HepG2 (cell line): ENCODE data around the gene SEMA4B. TPM values are rescaled to one million over a fixed set of nuclear protein-coding genes. Genes with fewer than 3 reads are reported as not detected.

ENCODE experiments used
- ATAC-seq: fragments of 200-7000 bp; cut with Tn5 transposase; 3 replicates; pipeline ENCODE4 v1.9.1; 2020; ENCODE audit warnings: mild to moderate bottlenecking, moderate library complexity
- BruUV-seq: library from RNA; stranded (reverse); fragments of 400-500 nt; replicated peaks from 2 replicates; lab custom pipeline; 2021; lab: Mats Ljungman, UMichigan
- CTCF ChIA-PET: fragments of 300-600 bp; formaldehyde crosslinking; extraction: SDS; loops from one replicate; lab custom pipeline; 2021; ENCODE audit warnings: low total read pairs, inconsistent platforms, low intra/inter-chr PET ratio; lab: Yijun Ruan, JAX
- POLR2A ChIA-PET: fragments of 350-600 bp; sonication (Branson Sonifier 250); formaldehyde crosslinking; loops from one replicate; lab custom pipeline; 2020; ENCODE audit warnings: antibody characterized with exemption, inconsistent platforms; lab: Yijun Ruan, JAX
- DNase-seq: peaks from one replicate; pipeline ENCODE4 v3.0.0-alpha.2; 2015; ENCODE audit warnings: low spot score
- FAIRE-seq: peaks from 3 replicates; lab custom pipeline; 2011; peaks lifted over from hg19 to GRCh38; lab: Jason Lieb, UNC
- H2AFZ ChIP-seq: one replicate; pipeline ENCODE4 v1.6.1; 2011; ENCODE audit warnings: low read length, inconsistent platforms
- H3K27ac ChIP-seq: fragments of 300-600 bp; 3 replicates; pipeline ENCODE4 v1.8.0; 2011; ENCODE audit warnings: mixed run types, mild to moderate bottlenecking, mixed read lengths, low read length, inconsistent platforms; ENCODE audit not compliant: insufficient read depth; ENCODE audit errors: extremely low read length
- H3K27me3 ChIP-seq, 2 experiments: fragments of 200-600 bp in 1 of 2; 2 replicates in 1 of 2; 3 replicates in 1 of 2; pipeline versions ENCODE4 v1.6.0 to v1.8.0; 2011; ENCODE audit warnings: low read length in 2 of 2, mild to moderate bottlenecking in 2 of 2, moderate library complexity in 2 of 2, inconsistent platforms in 1 of 2; ENCODE audit not compliant: insufficient read depth in 2 of 2, control insufficient read depth in 1 of 2
- H3K36me3 ChIP-seq, 2 experiments: fragments of 200-600 bp in 1 of 2; replicated peaks in 1 of 2; 2 replicates in 1 of 2; 3 replicates in 1 of 2; pipeline versions ENCODE4 v1.5.1 to v1.8.0; 2011; ENCODE audit warnings: low read length in 2 of 2, inconsistent platforms in 1 of 2; ENCODE audit not compliant: insufficient read depth in 2 of 2, control insufficient read depth in 1 of 2
- H3K4me1 ChIP-seq: 2 replicates; pipeline ENCODE4 v1.5.1; 2012; ENCODE audit warnings: low read length, inconsistent platforms; ENCODE audit not compliant: insufficient read depth
- H3K4me2 ChIP-seq: 2 replicates; pipeline ENCODE4 v1.6.0; 2011; ENCODE audit warnings: low read depth, low read length, inconsistent platforms
- H3K4me3 ChIP-seq, 3 experiments: fragments of 200-600 bp in 1 of 3; sonication (generic), shearing (Covaris generic) in 1 of 3; replicated peaks in 1 of 3; 2 replicates each; pipeline ENCODE4 v1.5.1; 2011 to 2016; ENCODE audit warnings: low read length in 3 of 3, inconsistent platforms in 2 of 3, low read depth in 2 of 3, mild to moderate bottlenecking in 2 of 3, control low read depth in 1 of 3, mixed read lengths in 1 of 3; ENCODE audit not compliant: insufficient read depth in 1 of 3
- H3K79me2 ChIP-seq: one replicate; pipeline ENCODE4 v1.6.1; 2011; ENCODE audit warnings: low read length, inconsistent platforms; ENCODE audit not compliant: insufficient read depth
- H3K9ac ChIP-seq: 2 replicates; pipeline ENCODE4 v1.6.0; 2011; ENCODE audit warnings: mild to moderate bottlenecking, low read depth, low read length, inconsistent platforms; ENCODE audit not compliant: insufficient read depth
- H3K9me3 ChIP-seq: 2 replicates; pipeline ENCODE4 v1.5.1; 2012; ENCODE audit warnings: mild to moderate bottlenecking, low read length
- H4K20me1 ChIP-seq: 2 replicates; pipeline ENCODE4 v1.6.0; 2011; ENCODE audit warnings: inconsistent platforms, mild to moderate bottlenecking, low read length, moderate library complexity; ENCODE audit not compliant: insufficient read depth
- ARNTL ChIP-seq: sonication (generic); formaldehyde crosslinking; IDR thresholded peaks from 2 replicates; pipeline ENCODE4 v1.4.0; 2020; ENCODE audit warnings: mild to moderate bottlenecking, missing genetic modification reagents
- JUND ChIP-seq: sonication (generic); formaldehyde crosslinking; IDR thresholded peaks from 2 replicates; pipeline ENCODE4 v1.8.0; 2022; ENCODE audit warnings: mild to moderate bottlenecking, missing genetic modification reagents
- NFKBIZ ChIP-seq: IDR thresholded peaks from 2 replicates; pipeline ENCODE4 v1.6.1; 2018; ENCODE audit warnings: missing genetic modification reagents, missing compliant biosample characterization
- NFRKB ChIP-seq: fragments of 450-650 bp; IDR thresholded peaks from 2 replicates; pipeline ENCODE4 v1.6.1; 2017
- NR3C1 ChIP-seq: sonication (generic); formaldehyde crosslinking; IDR thresholded peaks from 2 replicates; pipeline ENCODE4 v1.4.0; 2020; ENCODE audit warnings: missing genetic modification reagents
- RAD51 ChIP-seq: fragments of 450-650 bp; IDR thresholded peaks from 2 replicates; pipeline ENCODE4 v1.6.1; 2016; ENCODE audit warnings: borderline replicate concordance
- RARG ChIP-seq: sonication (generic); formaldehyde crosslinking; IDR thresholded peaks from 2 replicates; pipeline ENCODE4 v1.4.0; 2020; ENCODE audit warnings: low read depth, mild to moderate bottlenecking, missing genetic modification reagents
- THYN1 ChIP-seq: sonication (generic); formaldehyde crosslinking; IDR thresholded peaks from 2 replicates; pipeline ENCODE4 v1.8.1; 2023; ENCODE audit warnings: low read depth, mild to moderate bottlenecking, moderate library complexity, missing genetic modification reagents, borderline replicate concordance
- ZNF224 ChIP-seq: sonication (generic); formaldehyde crosslinking; IDR thresholded peaks from 2 replicates; pipeline ENCODE4 v1.5.0; 2020; ENCODE audit warnings: mild to moderate bottlenecking, missing genetic modification reagents
- ZNF503 ChIP-seq: sonication (generic); formaldehyde crosslinking; IDR thresholded peaks from 2 replicates; pipeline ENCODE4 v1.4.0; 2020; ENCODE audit warnings: missing genetic modification reagents
- ZNF644 ChIP-seq: IDR thresholded peaks from 2 replicates; pipeline ENCODE4 v1.6.1; 2016; ENCODE audit warnings: low read depth
- ZNF713 ChIP-seq: sonication (generic); formaldehyde crosslinking; IDR thresholded peaks from 2 replicates; pipeline ENCODE4 v1.4.0; 2020; ENCODE audit warnings: mild to moderate bottlenecking, missing genetic modification reagents
- ZNF777 ChIP-seq: sonication (generic); formaldehyde crosslinking; IDR thresholded peaks from 2 replicates; pipeline ENCODE4 v1.4.0; 2020; ENCODE audit warnings: missing genetic modification reagents
- ZNF790 ChIP-seq: sonication (generic); formaldehyde crosslinking; IDR thresholded peaks from 2 replicates; pipeline ENCODE4 v1.8.0; 2022; ENCODE audit warnings: missing genetic modification reagents, mild to moderate bottlenecking, borderline replicate concordance
- WGBS: methylation state at CpG from one replicate; pipeline ENCODE4 v1.1.6; 2017; ENCODE audit warnings: low lambda C conversion rate; 5-methylcytosine and 5-hydroxymethylcytosine counted together
- in situ Hi-C: cut with HindIII; loops from 2 replicates; pipeline ENCODE4 v1.10.0; 2017; ENCODE audit warnings: low pct_unique_long_range_greater_than_20kb; ENCODE audit not compliant: extremely low pct_ligation_motif_present
- intact Hi-C: fragments of 100-400 bp; cut with micrococcal nuclease; formaldehyde crosslinking; loops from one replicate; pipeline ENCODE4 v1.10.0; 2022; ENCODE audit not compliant: unreplicated experiment
- polyA plus RNA-seq, 8 experiments: library from polyadenylated mRNA; depleted of rRNA in 3 of 8; stranded (reverse) in 7 of 8; unstranded in 1 of 8; fragments of >200 nt; fragmentation: Illumina TruSeq in 4 of 8; extraction: Trizol in 4 of 8; gene quantifications; 2 replicates each; pipeline versions ENCODE4 v1.2.1 to v1.2.3, GENCODE V29; 2011 to 2016; ENCODE audit warnings: low read depth in 4 of 8, missing spikeins in 1 of 8, mixed read lengths in 1 of 8; ENCODE audit not compliant: insufficient read depth in 1 of 8
- total RNA-seq, 5 experiments: library from RNA; depleted of rRNA; stranded (reverse); fragments of >200 nt; fragmentation: Illumina TruSeq; extraction: Trizol; gene quantifications; 2 replicates each; pipeline ENCODE4 v1.2.3, GENCODE V29; 2016; ENCODE audit warnings: low read depth in 1 of 5
- TF ChIP-seq, protein P1 (sequence below): sonication (generic); formaldehyde crosslinking; IDR thresholded peaks from 2 replicates; pipeline ENCODE4 v1.4.0; 2020; ENCODE audit warnings: mild to moderate bottlenecking, missing genetic modification reagents, borderline replicate concordance
- TF ChIP-seq, protein P2 (sequence below): sonication (generic); formaldehyde crosslinking; IDR thresholded peaks from 2 replicates; pipeline ENCODE4 v1.4.0; 2020; ENCODE audit warnings: missing genetic modification reagents

SEMA4B gene
- total and polyA plus RNA-seq, 2 of the 13 experiments (the other 11 are each of a cell fraction or from before 2014, with no cell fraction given) = 2.1 to 17.0 TPM

DNA sequence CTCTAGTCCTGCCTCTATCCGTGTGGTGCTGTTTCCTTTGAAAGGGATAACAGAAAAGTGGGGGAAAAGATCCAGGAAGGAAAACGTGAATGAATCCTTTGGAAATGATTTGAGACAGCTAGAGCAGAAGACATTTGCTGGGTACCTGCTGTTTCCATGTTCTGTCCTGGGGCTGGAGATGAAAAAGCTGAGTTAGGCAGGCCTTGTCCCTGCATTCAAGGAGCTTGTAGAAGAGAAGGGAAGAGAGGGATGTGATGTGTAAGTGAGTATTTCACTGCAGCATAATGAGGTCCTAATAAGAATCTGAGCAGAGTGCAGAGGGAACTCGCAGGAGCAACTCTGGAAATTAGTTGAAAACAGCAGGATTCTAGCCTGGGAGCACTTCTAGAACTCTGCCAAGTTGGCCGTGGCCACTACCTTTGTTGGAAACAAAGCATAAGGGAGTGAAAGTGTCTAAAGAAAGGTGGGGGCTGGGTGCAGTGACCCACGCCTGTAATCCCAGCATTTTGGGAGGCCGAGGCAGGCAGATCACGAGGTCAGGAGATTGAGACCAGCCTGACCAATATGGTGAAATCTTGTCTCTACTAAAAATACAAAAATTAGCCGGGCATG is 13.8 kb upstream of the SEMA4B start:
- no peak overlapping the region for H3K4me2 ChIP-seq
- WGBS = 73% methylated on average over 8 of the region's 8 CpGs
- no peak overlapping the region for H2AFZ ChIP-seq
- no peaks in the 10 kb centered on the region for H4K20me1 ChIP-seq
- in situ Hi-C loops = no loop called here
- BruUV-seq = TSS peak; percentile 47
- DNase-seq = no peak
- no peak for ATAC-seq
- H3K4me1 ChIP-seq = peaks cover 57% of the 10 kb centered on the region
- H3K79me2 ChIP-seq = no peaks in the 10 kb centered on the region
- no peak overlapping the region for H3K9ac ChIP-seq
- FAIRE-seq = no peak
- H3K36me3 ChIP-seq = no peaks in the 10 kb centered on the region
- H3K27me3 ChIP-seq = no peaks in the 10 kb centered on the region
- no peak overlapping the region for H3K27ac ChIP-seq
- POLR2A ChIA-PET = interaction anchor here (1.1 to 1.7 kb wide), 2 partner anchors 14 to 21 kb away, joined by 3 to 7 read pairs; partner anchors contain the start of gene SEMA4B
- CTCF ChIA-PET = no interaction called here
- intact Hi-C loops = no loop called here
- no peak overlapping the region for H3K4me3 ChIP-seq
- H3K9me3 ChIP-seq = no peaks in the 10 kb centered on the region
- TF ChIP-seq, protein P1, sequence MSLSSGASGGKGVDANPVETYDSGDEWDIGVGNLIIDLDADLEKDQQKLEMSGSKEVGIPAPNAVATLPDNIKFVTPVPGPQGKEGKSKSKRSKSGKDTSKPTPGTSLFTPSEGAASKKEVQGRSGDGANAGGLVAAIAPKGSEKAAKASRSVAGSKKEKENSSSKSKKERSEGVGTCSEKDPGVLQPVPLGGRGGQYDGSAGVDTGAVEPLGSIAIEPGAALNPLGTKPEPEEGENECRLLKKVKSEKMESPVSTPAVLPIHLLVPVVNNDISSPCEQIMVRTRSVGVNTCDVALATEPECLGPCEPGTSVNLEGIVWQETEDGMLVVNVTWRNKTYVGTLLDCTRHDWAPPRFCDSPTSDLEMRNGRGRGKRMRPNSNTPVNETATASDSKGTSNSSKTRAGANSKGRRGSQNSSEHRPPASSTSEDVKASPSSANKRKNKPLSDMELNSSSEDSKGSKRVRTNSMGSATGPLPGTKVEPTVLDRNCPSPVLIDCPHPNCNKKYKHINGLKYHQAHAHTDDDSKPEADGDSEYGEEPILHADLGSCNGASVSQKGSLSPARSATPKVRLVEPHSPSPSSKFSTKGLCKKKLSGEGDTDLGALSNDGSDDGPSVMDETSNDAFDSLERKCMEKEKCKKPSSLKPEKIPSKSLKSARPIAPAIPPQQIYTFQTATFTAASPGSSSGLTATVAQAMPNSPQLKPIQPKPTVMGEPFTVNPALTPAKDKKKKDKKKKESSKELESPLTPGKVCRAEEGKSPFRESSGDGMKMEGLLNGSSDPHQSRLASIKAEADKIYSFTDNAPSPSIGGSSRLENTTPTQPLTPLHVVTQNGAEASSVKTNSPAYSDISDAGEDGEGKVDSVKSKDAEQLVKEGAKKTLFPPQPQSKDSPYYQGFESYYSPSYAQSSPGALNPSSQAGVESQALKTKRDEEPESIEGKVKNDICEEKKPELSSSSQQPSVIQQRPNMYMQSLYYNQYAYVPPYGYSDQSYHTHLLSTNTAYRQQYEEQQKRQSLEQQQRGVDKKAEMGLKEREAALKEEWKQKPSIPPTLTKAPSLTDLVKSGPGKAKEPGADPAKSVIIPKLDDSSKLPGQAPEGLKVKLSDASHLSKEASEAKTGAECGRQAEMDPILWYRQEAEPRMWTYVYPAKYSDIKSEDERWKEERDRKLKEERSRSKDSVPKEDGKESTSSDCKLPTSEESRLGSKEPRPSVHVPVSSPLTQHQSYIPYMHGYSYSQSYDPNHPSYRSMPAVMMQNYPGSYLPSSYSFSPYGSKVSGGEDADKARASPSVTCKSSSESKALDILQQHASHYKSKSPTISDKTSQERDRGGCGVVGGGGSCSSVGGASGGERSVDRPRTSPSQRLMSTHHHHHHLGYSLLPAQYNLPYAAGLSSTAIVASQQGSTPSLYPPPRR = no peak
- no peak for TF ChIP-seq ZNF713
- TF ChIP-seq ZNF644 = no peak
- TF ChIP-seq, protein P2, sequence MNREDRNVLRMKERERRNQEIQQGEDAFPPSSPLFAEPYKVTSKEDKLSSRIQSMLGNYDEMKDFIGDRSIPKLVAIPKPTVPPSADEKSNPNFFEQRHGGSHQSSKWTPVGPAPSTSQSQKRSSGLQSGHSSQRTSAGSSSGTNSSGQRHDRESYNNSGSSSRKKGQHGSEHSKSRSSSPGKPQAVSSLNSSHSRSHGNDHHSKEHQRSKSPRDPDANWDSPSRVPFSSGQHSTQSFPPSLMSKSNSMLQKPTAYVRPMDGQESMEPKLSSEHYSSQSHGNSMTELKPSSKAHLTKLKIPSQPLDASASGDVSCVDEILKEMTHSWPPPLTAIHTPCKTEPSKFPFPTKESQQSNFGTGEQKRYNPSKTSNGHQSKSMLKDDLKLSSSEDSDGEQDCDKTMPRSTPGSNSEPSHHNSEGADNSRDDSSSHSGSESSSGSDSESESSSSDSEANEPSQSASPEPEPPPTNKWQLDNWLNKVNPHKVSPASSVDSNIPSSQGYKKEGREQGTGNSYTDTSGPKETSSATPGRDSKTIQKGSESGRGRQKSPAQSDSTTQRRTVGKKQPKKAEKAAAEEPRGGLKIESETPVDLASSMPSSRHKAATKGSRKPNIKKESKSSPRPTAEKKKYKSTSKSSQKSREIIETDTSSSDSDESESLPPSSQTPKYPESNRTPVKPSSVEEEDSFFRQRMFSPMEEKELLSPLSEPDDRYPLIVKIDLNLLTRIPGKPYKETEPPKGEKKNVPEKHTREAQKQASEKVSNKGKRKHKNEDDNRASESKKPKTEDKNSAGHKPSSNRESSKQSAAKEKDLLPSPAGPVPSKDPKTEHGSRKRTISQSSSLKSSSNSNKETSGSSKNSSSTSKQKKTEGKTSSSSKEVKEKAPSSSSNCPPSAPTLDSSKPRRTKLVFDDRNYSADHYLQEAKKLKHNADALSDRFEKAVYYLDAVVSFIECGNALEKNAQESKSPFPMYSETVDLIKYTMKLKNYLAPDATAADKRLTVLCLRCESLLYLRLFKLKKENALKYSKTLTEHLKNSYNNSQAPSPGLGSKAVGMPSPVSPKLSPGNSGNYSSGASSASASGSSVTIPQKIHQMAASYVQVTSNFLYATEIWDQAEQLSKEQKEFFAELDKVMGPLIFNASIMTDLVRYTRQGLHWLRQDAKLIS (CRISPR knock-in tag) = no peak
- no peak for TF ChIP-seq ZNF777
- TF ChIP-seq ZNF224 = no peak
- TF ChIP-seq THYN1 (CRISPR knock-in tag) = no peak
- no peak for TF ChIP-seq NFRKB
- no peak for TF ChIP-seq ARNTL (CRISPR knock-in tag)
- TF ChIP-seq ZNF790 (CRISPR knock-in tag) = no peak
- no peak for TF ChIP-seq ZNF503 (CRISPR knock-in tag)
- TF ChIP-seq RARG (CRISPR knock-in tag) = no peak
- TF ChIP-seq RAD51 = no peak
- no peak for TF ChIP-seq NFKBIZ (CRISPR knock-in tag)
- no peak for TF ChIP-seq NR3C1 (CRISPR knock-in tag)
- TF ChIP-seq JUND = no peak
